ENCODE data around the gene TRPV5. TPM values are rescaled to one million over a fixed set of nuclear protein-coding genes. Genes with fewer than 3 reads are reported as not detected.

Gene TRPV5
- total RNA-seq, 4 donors from 2014 or later: not detected

DNA sequence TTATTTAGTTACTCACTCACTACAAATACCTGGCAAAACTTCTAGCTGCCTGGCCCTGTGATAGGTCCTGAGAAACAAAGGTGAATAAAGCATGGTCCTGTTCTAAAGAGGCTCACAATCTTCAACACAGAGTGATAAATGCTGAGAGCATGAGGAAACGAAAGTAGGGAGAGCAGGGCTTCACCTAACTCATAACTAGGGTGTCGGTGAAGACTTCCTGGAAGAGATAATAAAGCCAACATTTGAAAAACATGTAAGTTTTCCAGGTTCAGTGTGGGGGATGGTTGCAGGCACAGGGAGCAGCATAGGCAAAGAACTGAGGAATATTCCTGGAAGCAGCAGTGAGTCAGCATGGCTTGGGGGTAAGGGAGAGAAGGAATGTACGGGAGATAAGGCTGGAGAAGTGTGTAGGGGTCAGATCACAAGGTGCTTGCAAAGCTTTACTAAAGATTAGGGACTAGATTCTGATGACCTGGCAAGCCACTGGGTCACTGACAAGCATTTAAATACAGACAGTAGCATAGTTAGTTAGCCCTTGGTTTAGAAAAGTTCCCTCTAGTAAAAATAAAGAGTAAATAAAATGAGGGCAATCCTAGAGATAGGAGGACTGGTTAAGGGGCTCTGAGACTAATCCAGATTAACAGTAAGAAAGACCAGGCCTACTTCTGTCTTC, 23.5 kb upstream of the TRPV5 start:
- ATAC-seq (ENCODE audit: low FRiP score): peak; percentile 85
- TF ChIP-seq, protein P1, sequence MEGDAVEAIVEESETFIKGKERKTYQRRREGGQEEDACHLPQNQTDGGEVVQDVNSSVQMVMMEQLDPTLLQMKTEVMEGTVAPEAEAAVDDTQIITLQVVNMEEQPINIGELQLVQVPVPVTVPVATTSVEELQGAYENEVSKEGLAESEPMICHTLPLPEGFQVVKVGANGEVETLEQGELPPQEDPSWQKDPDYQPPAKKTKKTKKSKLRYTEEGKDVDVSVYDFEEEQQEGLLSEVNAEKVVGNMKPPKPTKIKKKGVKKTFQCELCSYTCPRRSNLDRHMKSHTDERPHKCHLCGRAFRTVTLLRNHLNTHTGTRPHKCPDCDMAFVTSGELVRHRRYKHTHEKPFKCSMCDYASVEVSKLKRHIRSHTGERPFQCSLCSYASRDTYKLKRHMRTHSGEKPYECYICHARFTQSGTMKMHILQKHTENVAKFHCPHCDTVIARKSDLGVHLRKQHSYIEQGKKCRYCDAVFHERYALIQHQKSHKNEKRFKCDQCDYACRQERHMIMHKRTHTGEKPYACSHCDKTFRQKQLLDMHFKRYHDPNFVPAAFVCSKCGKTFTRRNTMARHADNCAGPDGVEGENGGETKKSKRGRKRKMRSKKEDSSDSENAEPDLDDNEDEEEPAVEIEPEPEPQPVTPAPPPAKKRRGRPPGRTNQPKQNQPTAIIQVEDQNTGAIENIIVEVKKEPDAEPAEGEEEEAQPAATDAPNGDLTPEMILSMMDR (IDR thresholded peaks at IDR 0.05): no peak
- no peak for DNase-seq (ENCODE audit: low spot score)

DNA sequence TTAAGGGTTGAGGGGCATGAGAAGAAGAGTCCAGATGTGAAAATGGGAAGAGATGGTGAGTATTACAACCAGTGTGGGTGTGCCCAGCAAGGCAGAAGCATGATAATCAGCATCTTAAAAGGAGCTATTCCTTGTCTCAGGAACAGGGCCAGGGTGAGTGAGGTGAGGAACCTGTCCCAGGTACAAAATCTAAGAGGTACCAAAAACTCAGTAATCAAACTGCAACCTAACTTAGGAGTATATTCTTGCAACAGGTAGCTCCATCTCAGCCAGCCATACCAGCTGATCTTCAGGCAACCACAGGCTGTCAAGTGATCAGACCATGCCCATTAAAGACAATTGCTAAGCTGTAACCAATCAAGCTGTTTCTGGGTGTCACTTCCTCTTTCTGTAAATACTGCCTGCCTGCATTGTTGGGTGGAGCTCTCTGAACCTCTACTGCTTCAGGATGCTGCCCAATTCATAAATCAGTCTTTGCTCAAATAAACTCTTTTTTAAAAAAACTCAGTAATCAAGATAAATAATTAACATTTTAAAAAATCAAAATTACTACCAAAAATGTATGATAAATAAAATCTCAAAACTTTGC, 21.2 kb upstream of the TRPV5 start:
- ATAC-seq (ENCODE audit: low FRiP score) (no peak), DNase-seq (ENCODE audit: low spot score) (no peak)
- TF ChIP-seq, protein P1 (IDR thresholded peaks at IDR 0.05): no peak

DNA sequence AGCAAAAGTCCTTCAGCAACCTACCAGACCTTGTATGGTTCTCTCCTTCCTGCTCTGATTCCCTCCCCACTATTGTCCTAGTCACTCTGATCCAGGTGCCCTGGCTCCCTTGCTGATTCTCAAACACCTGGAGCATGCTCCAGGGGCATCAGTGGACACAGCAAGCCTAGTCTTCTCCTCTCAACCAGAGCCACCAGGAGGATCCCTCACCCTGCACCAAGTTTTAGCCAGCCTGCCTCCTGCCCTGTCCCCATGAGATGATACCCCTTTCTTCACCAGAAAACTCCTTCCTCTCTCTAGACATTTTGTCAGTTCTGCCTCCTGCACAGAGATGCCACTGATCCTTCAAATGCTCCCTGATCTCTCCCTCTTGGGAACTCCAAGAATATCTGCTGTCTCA, 16.7 kb upstream of the TRPV5 start:
- ATAC-seq (ENCODE audit: low FRiP score) (no peak), DNase-seq (ENCODE audit: low spot score) (no peak)
- TF ChIP-seq, protein P1 (IDR thresholded peaks at IDR 0.05): no peak

DNA sequence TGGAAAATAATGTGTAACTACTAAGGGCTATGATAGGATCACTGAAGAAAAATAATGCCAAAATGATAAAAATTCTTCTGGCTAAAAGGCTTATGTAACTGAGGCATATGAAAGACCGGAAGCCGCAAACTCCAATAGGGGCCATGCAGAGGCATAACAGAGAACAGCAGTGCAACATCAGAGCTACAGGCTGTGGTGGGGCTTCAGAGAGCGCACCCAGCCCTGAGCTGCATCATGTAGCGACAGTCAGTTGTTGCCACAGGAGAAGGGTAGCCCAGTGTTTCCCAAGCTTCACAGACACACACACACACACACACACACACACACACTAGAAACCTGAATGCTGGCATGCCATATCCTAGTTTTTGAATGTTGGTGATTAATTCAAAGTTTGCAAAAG, 15.1 kb upstream of the TRPV5 start:
- ATAC-seq (ENCODE audit: low FRiP score) (no peak), DNase-seq (ENCODE audit: low spot score) (no peak)
- TF ChIP-seq, protein P1 (IDR thresholded peaks at IDR 0.05): no peak

DNA sequence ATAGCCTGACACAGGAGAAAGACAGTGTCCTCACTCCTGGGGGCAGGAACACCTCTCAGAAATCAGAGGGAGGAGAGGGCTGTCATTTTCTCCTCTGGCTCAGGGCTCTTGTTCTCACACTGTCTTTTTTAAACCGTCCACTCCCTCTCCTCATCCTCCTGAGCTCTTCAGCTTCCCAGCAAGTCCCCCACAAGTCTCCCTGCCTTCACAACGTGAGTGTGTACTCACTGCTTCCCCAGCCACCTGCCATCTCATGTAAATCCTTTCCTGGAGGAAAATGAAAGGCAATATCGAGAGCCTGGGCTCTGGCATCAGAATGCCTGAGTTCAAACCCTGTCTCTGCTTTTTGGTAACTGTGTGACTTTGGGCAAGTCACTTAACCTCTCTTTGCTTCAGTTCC, 11.5 kb upstream of the TRPV5 start:
- TF ChIP-seq, protein P1 (IDR thresholded peaks at IDR 0.05): no peak
- DNase-seq (ENCODE audit: low spot score) (no peak), ATAC-seq (ENCODE audit: low FRiP score) (no peak)

DNA sequence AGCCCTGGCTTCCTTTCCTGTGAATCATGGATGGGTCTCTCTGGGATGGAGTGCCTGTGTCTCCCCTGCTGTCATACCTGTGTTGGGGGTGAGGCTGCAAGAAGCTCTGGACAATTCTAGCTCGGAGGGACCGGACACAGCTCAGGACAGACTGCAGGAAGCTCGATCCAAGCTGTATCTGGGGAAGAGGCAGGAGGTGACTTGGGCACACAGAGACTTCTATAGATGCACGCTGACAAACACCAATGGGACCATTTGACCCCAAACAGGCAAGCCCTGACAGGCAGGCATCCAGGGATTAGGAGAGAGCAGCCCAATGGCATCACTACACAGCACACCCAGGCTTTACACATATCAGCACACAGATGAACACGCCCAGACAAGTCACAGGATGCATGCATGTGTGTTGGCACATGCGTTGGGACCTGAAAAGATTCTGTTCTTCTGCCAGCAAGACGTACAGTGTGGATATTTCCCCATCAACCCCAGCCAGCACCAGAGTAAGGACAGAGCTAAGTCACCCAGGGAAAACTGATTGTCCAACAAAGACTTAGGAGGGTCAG, 10.2 kb upstream of the TRPV5 start:
- TF ChIP-seq, protein P1 (IDR thresholded peaks at IDR 0.05): no peak
- DNase-seq (ENCODE audit: low spot score) (no peak), ATAC-seq (ENCODE audit: low FRiP score) (no peak)

DNA sequence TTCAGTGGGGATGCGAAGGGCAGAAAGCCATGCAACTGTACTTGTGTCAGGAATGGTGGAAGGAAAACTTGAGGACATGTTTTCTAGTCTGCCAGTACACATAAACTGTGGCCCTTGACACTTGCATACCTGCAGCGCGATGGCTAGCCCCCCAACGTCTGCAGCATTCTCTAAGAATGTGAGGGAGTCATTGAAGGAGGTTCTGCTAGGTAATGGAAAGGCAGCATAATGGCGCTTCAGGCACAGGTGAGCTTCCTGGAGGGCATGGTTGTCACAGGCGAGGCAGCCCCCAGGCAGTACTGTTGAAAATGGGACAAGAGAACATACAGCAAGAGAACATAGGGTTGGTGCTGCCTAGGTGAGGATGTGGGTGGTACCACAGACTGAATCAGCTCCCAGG, 9.2 kb upstream of the TRPV5 start:
- TF ChIP-seq, protein P1 (IDR thresholded peaks at IDR 0.05): no peak
- ATAC-seq (ENCODE audit: low FRiP score) (no peak), DNase-seq (ENCODE audit: low spot score) (no peak)
